Thyroid gland (tissue), 4 donors: ENCODE data around the gene MYOZ3. TPM values are rescaled to one million over a fixed set of nuclear protein-coding genes. Genes with fewer than 3 reads are reported as not detected.

Experiments
- DNase-seq, 2 donors: peaks; one replicate each; pipeline ENCODE4 v3.0.0-alpha.2; 2019
- H3K27ac ChIP-seq, 3 donors: fragments of 200-600 bp; sonication (generic); 1 replicate in 2 of 3; 2 replicates in 1 of 3; pipeline ENCODE4 v1.5.1; 2016 to 2019; ENCODE audit warnings: mild to moderate bottlenecking in 1 of 3, moderate library complexity in 1 of 3
- H3K27me3 ChIP-seq: fragments of 200-600 bp; sonication (generic); one replicate; pipeline ENCODE4 v1.5.1; 2019
- H3K36me3 ChIP-seq, 2 donors: fragments of 200-600 bp; sonication (generic); one replicate each; pipeline ENCODE4 v1.5.1; 2016 to 2019
- H3K4me1 ChIP-seq, 2 donors: fragments of 200-600 bp; sonication (generic); one replicate each; pipeline ENCODE4 v1.5.1; 2017 to 2019
- H3K4me3 ChIP-seq, 3 donors: fragments of 200-600 bp; sonication (generic); replicated peaks in 1 of 3; 1 replicate in 2 of 3; 2 replicates in 1 of 3; pipeline ENCODE4 v1.5.1; 2016; ENCODE audit warnings: mild to moderate bottlenecking in 1 of 3
- H3K9me3 ChIP-seq: fragments of 200-600 bp; sonication (generic); one replicate; pipeline ENCODE4 v1.5.1; 2017
- POLR2A ChIP-seq, 2 donors: fragments of 450-650 bp; IDR thresholded peaks; one replicate each; pipeline ENCODE4 v1.6.1; 2017; ENCODE audit warnings: antibody characterized with exemption in 2 of 2, mild to moderate bottlenecking in 2 of 2, moderate library complexity in 1 of 2
- WGBS, 2 donors: methylation state at CpG; one replicate each; pipeline ENCODE4 v1.1.5; 2017; 5-methylcytosine and 5-hydroxymethylcytosine counted together
- intact Hi-C: fragments of 100-400 bp; cut with DNase I; formaldehyde crosslinking; loops from one replicate; pipeline ENCODE4 v1.15.1; 2023
- total RNA-seq, 4 donors: library from RNA; depleted of rRNA; stranded (reverse); fragments of >200 nt; gene quantifications; one replicate each; pipeline ENCODE4 v1.2.3, GENCODE V29; 2016
- TF ChIP-seq, protein P1 (sequence below), 6 experiments: fragments of 200-600 bp in 3 of 6; fragments of 450-650 bp in 3 of 6; sonication (generic) in 3 of 6; IDR thresholded peaks; one replicate each; pipeline ENCODE4 v1.5.1; 2016 to 2019; ENCODE audit warnings: antibody characterized with exemption in 6 of 6, mild to moderate bottlenecking in 2 of 6, inconsistent platforms in 1 of 6, moderate library complexity in 1 of 6

Gene MYOZ3
- total RNA-seq, 4 donors from 2014 or later = 0.11 to 0.29 (median 0.13) TPM; not detected in 1

GRCh38 chr5:150627731-150628545, 33.1 kb upstream of the MYOZ3 start:
- 68 to 77% methylated on average over 5 of the region's 5 CpGs for WGBS, 2 donors
- Histone ChIP-seq H3K4me1 (peaks cover 5 to 69% of the 10 kb centered on the region in 2 donors), H3K4me3 (no peak overlapping the region), H3K27me3 (no peaks in the 10 kb centered on the region), H3K9me3 (no peaks in the 10 kb centered on the region), H3K27ac (peak overlapping the region in 2 of 3 donors; percentile 28 to 50), H3K36me3 (no peaks in the 10 kb centered on the region)
- TF ChIP-seq POLR2A (IDR thresholded peaks at IDR 0.05) = no peak
- TF ChIP-seq, protein P1, sequence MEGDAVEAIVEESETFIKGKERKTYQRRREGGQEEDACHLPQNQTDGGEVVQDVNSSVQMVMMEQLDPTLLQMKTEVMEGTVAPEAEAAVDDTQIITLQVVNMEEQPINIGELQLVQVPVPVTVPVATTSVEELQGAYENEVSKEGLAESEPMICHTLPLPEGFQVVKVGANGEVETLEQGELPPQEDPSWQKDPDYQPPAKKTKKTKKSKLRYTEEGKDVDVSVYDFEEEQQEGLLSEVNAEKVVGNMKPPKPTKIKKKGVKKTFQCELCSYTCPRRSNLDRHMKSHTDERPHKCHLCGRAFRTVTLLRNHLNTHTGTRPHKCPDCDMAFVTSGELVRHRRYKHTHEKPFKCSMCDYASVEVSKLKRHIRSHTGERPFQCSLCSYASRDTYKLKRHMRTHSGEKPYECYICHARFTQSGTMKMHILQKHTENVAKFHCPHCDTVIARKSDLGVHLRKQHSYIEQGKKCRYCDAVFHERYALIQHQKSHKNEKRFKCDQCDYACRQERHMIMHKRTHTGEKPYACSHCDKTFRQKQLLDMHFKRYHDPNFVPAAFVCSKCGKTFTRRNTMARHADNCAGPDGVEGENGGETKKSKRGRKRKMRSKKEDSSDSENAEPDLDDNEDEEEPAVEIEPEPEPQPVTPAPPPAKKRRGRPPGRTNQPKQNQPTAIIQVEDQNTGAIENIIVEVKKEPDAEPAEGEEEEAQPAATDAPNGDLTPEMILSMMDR (IDR thresholded peaks at IDR 0.05) = no peak
- no peak for DNase-seq
- intact Hi-C loops = no loop called here

GRCh38 chr5:150628936-150629485, 32.0 kb upstream of the MYOZ3 start:
- intact Hi-C loops = no loop called here
- Histone ChIP-seq H3K36me3 (no peaks in the 10 kb centered on the region), H3K27ac (peak overlapping the region in 1 of 3 donors; percentile 50), H3K9me3 (no peaks in the 10 kb centered on the region), H3K27me3 (no peaks in the 10 kb centered on the region), H3K4me1 (peaks cover 5 to 64% of the 10 kb centered on the region in 2 donors), H3K4me3 (no peak overlapping the region)
- DNase-seq = no peak
- TF ChIP-seq, protein P1 (IDR thresholded peaks at IDR 0.05) = no peak
- TF ChIP-seq POLR2A (IDR thresholded peaks at IDR 0.05) = no peak
- 70 to 75% methylated on average over 11 to 12 of the region's 12 CpGs for WGBS, 2 donors

GRCh38 chr5:150630016-150630415, 31.0 kb upstream of the MYOZ3 start:
- Histone ChIP-seq H3K4me1 (peaks cover 4 to 60% of the 10 kb centered on the region in 2 donors), H3K27me3 (no peaks in the 10 kb centered on the region), H3K4me3 (no peak overlapping the region), H3K9me3 (no peaks in the 10 kb centered on the region), H3K36me3 (no peaks in the 10 kb centered on the region), H3K27ac (no peak overlapping the region)
- intact Hi-C loops = no loop called here
- no peak for DNase-seq
- 69 to 74% methylated on average over 5 to 6 of the region's 6 CpGs for WGBS, 2 donors
- TF ChIP-seq POLR2A (IDR thresholded peaks at IDR 0.05) = no peak
- TF ChIP-seq, protein P1 (IDR thresholded peaks at IDR 0.05) = no peak

DNA sequence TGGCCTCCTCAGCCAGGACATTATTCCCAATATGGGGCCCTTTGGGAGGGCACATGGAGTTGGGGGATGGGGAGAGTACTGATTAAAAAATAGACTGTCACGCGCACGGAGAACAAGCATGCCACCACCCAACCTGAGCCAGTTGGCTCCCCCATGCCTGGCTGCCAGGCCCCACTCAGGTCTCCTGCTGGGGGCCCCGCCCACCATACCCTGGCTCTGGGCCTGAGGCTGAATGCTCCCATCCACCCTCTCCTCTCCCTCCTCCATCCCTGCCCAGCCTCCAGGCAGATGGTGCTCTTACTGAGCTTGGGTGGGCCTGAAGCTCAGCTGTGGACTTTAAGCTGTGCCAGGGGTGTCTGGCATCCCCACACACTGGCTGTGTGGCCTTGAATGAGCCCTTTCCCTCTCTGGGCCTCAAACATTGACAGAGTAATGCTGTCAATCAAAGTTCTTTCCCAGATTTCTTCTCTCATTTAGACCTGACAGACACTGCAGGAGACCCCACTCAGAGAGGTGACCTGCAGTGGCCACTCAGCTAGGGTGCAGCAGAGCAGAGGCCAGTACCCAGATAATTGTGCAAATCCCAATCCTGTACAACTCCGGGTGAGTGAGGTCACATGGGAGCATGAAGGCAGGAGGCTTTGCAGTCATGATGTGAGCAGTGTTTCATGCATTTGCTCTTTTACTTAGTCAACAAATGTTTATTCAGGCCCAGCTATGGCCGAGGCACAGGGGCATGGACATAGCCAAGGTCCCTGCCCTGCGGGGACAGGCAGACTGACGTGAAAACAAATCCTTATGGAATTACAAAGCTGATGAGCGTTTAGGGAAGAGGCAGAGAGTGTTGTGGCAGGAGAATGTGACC, 30.4 kb upstream of the MYOZ3 start:
- H3K9me3 ChIP-seq = no peaks in the 10 kb centered on the region
- H3K4me1 ChIP-seq = peaks cover 0 to 58% of the 10 kb centered on the region in 2 donors
- WGBS, 2 donors = 73 to 86% methylated on average over 7 to 9 of the region's 9 CpGs
- H3K36me3 ChIP-seq = no peaks in the 10 kb centered on the region
- TF ChIP-seq POLR2A (IDR thresholded peaks at IDR 0.05) = no peak
- TF ChIP-seq, protein P1 (IDR thresholded peaks at IDR 0.05) = no peak
- intact Hi-C loops = no loop called here
- no peak overlapping the region for H3K4me3 ChIP-seq
- no peak overlapping the region for H3K27ac ChIP-seq
- no peaks in the 10 kb centered on the region for H3K27me3 ChIP-seq
- no peak for DNase-seq
